GM12891 (cell line): ENCODE measurements around the gene FLNA.

Experiments
- POLR2A ChIP-seq: IDR thresholded peaks from 2 replicates; pipeline ENCODE4 v1.6.1; 2011; ENCODE audit warnings: low read depth, low read length, control low read depth
- TAF1 ChIP-seq: IDR thresholded peaks from 2 replicates; pipeline ENCODE4 v1.6.1; 2011; ENCODE audit warnings: low read depth, low read length, control low read depth

GRCh38 chrX:154333116-154333515 lies 41.3 kb downstream of the FLNA start:
- TF ChIP-seq TAF1 (no peak), POLR2A (no peak)
